Nephron progenitor cell (in vitro differentiated cells): ENCODE measurements around the gene ST14.

ENCODE experiments used
- DNase-seq: peaks from one replicate; pipeline ENCODE4 v3.0.0; 2021
- H3K27ac Mint-ChIP-seq: 2 replicates; pipeline ENCODE4 v1.8.0; 2021; ENCODE audit warnings: mild to moderate bottlenecking, moderate library complexity, mixed read lengths
- H3K27me3 Mint-ChIP-seq: 2 replicates; pipeline ENCODE4 v1.8.0; 2021; ENCODE audit warnings: mild to moderate bottlenecking, low read depth, mixed read lengths; ENCODE audit not compliant: poor library complexity
- H3K36me3 Mint-ChIP-seq: 2 replicates; pipeline ENCODE4 v1.8.0; 2021; ENCODE audit warnings: low read depth, mixed read lengths
- H3K4me1 Mint-ChIP-seq: 2 replicates; pipeline ENCODE4 v1.8.0; 2021; ENCODE audit warnings: mixed read lengths
- H3K4me3 Mint-ChIP-seq: 2 replicates; pipeline ENCODE4 v1.8.0; 2021; ENCODE audit warnings: mild to moderate bottlenecking, moderate library complexity, mixed read lengths
- H3K9me3 Mint-ChIP-seq: 2 replicates; pipeline ENCODE4 v1.8.0; 2021; ENCODE audit warnings: mild to moderate bottlenecking, moderate library complexity, mixed read lengths
- CTCF ChIP-seq: fragments of 200-600 bp; sonication (generic); IDR thresholded peaks from 2 replicates; pipeline ENCODE4 v1.5.0; 2021; ENCODE audit warnings: antibody characterized with exemption

The ST14 gene

DNA sequence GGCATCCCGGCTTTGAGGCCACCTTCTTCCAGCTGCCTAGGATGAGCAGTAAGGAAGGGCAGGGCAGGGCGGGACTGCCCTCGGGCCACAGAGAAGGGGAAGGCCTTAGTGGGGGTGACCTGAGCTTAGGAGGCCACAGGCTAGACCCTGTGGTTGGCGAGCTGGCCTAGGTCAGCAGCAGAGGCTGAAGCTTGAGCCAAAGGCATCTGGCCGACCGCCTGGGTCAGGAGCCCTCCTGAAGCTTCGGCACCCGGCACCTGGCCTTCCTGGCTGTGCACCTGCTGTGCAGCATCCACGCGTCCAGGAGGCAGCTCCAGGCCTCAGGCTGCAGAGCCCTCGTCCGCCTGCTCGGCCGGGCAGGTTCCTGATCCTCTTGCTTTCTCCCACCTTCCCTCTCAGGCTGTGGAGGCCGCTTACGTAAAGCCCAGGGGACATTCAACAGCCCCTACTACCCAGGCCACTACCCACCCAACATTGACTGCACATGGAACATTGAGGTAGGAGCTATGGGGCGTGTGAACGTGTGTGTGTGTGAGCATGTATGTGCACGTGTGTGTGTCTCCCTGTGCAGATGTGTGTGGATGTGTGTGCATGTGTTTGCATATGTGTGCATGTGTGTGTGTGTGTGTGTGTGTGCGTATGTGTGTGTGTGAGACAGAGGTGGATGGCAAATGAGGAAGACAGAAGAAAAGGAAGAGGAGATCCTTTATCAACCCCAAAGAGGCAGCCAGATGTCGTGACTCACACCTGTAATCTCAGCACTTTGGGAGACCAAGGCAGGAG is 34.9 kb downstream of the ST14 start:
- H3K4me3 Mint-ChIP-seq: no peak overlapping the region
- H3K27me3 Mint-ChIP-seq: peaks cover 11% of the 10 kb centered on the region
- H3K4me1 Mint-ChIP-seq: no peaks in the 10 kb centered on the region
- H3K36me3 Mint-ChIP-seq: no peaks in the 10 kb centered on the region
- H3K27ac Mint-ChIP-seq: no peak overlapping the region
- TF ChIP-seq CTCF: no peak
- no peaks in the 10 kb centered on the region for H3K9me3 Mint-ChIP-seq
- DNase-seq: no peak

DNA sequence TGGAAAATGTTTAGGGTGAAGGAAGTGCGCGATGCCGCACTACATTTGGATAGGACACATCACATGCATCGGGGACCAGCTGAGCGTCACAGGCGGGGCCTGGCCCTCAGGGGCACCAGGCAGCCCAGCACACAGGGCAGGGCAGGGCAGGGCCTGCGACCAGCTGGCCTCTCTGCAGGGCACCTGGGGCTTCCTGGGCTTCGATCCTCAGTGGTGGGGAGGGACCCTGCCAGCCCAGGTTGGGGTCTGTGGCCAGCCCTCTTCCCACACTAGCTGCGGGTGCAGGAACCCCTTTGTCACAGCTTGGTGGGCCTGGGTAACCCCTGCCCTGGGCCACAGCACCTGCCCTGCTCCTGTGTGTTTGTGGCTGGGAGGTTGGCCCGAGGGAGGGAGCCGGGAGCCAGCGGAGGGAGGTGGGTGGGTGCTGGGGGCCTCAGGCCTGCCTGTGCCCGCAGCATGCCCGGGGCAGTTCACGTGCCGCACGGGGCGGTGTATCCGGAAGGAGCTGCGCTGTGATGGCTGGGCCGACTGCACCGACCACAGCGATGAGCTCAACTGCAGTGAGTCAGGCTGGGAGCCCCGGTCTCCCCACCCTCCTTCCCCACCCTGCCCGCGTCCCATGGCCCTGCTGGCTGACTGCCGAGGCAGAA is 37.9 kb downstream of the ST14 start:
- TF ChIP-seq CTCF: no peak
- peaks cover 11% of the 10 kb centered on the region for H3K27me3 Mint-ChIP-seq
- no peak overlapping the region for H3K4me3 Mint-ChIP-seq
- H3K36me3 Mint-ChIP-seq: no peaks in the 10 kb centered on the region
- no peaks in the 10 kb centered on the region for H3K4me1 Mint-ChIP-seq
- H3K9me3 Mint-ChIP-seq: peaks cover 12% of the 10 kb centered on the region
- no peak overlapping the region for H3K27ac Mint-ChIP-seq
- DNase-seq: no peak

- peaks cover 7% of the 10 kb centered on the region for H3K27me3 Mint-ChIP-seq
- no peaks in the 10 kb centered on the region for H3K36me3 Mint-ChIP-seq
- DNase-seq: no peak
- H3K4me1 Mint-ChIP-seq: no peaks in the 10 kb centered on the region
- H3K4me3 Mint-ChIP-seq: no peak overlapping the region
- H3K9me3 Mint-ChIP-seq: peaks cover 12% of the 10 kb centered on the region
- no peak overlapping the region for H3K27ac Mint-ChIP-seq
- TF ChIP-seq CTCF: no peak
Observed at GRCh38 chr11:130198292-130198691, 38.7 kb downstream of the ST14 start.

DNA sequence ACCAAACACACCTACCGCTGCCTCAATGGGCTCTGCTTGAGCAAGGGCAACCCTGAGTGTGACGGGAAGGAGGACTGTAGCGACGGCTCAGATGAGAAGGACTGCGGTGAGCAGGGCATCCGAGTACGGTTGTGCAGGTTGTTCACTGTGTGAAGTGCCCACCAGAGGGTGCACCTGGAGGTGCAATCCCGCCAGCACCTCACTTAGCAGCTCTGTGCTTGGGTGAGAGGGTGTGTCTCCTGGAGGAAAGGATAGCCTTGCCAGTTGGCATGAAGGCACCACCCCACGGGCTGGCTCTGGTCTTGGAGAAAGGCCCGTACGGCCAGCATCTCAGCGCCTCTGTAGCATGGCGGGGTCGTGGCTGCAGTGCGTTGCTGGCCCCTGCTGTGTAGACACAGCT is 39.4 kb downstream of the ST14 start:
- no peak for TF ChIP-seq CTCF
- Mint-ChIP-seq H3K9me3 (peaks cover 12% of the 10 kb centered on the region), H3K4me1 (no peaks in the 10 kb centered on the region), H3K27me3 (peaks cover 9% of the 10 kb centered on the region), H3K36me3 (no peaks in the 10 kb centered on the region), H3K27ac (no peak overlapping the region), H3K4me3 (no peak overlapping the region)
- DNase-seq: no peak

- no peak for DNase-seq
- no peak for TF ChIP-seq CTCF
- Mint-ChIP-seq H3K4me3 (no peak overlapping the region), H3K4me1 (no peaks in the 10 kb centered on the region), H3K9me3 (peaks cover 12% of the 10 kb centered on the region), H3K36me3 (no peaks in the 10 kb centered on the region), H3K27ac (no peak overlapping the region), H3K27me3 (peaks cover 9% of the 10 kb centered on the region)
Observed at GRCh38 chr11:130199792-130200191, 40.2 kb downstream of the ST14 start.

DNA sequence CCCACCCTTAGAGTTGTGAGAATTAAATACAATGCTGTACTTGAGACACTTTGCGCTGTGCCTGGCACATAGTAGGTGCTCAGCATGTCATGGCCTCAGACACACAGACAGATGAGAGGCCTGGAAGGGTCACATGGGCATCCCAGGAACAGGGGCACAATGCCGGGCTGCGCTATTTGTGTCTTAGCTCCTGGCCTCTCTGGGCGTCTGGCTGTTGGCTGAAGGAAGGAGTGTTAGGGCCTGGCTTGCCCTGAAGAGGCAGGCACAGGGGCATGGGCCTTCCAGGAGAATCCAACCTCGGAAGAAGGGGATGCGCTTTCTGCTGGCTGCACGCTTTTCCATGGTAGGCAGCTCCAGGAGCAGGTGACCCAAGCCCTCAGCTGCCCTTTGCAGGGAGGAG is 41.4 kb downstream of the ST14 start:
- TF ChIP-seq CTCF: no peak
- peaks cover 9% of the 10 kb centered on the region for H3K27me3 Mint-ChIP-seq
- no peak overlapping the region for H3K27ac Mint-ChIP-seq
- H3K4me3 Mint-ChIP-seq: no peak overlapping the region
- H3K9me3 Mint-ChIP-seq: peaks cover 12% of the 10 kb centered on the region
- no peak for DNase-seq
- no peaks in the 10 kb centered on the region for H3K36me3 Mint-ChIP-seq
- no peaks in the 10 kb centered on the region for H3K4me1 Mint-ChIP-seq
